H9 (cell line): ENCODE measurements around the gene C15orf62. TPM values are rescaled to one million over a fixed set of nuclear protein-coding genes. Genes with fewer than 3 reads are reported as not detected.

Experiments used
- DNase-seq: peaks from one replicate; pipeline ENCODE4 v3.0.0-alpha.2; 2017
- H2AFZ ChIP-seq: one replicate; pipeline ENCODE4 v1.6.1; 2013; ENCODE audit warnings: mild to moderate bottlenecking, low read length, control low read depth, moderate library complexity
- H2AK5ac ChIP-seq: 2 replicates; pipeline ENCODE4 v1.6.1; 2013; ENCODE audit warnings: low read length, control low read depth, mixed read lengths; ENCODE audit not compliant: insufficient read length
- H2BK120ac ChIP-seq: one replicate; pipeline ENCODE4 v1.6.1; 2013; ENCODE audit warnings: low read depth, mild to moderate bottlenecking, low read length, control low read depth, inconsistent platforms; ENCODE audit not compliant: poor library complexity, severe bottlenecking
- H2BK12ac ChIP-seq: 2 replicates; pipeline ENCODE4 v1.6.1; 2013; ENCODE audit warnings: low read length, control low read depth, mixed read lengths, low read depth; ENCODE audit not compliant: insufficient read length
- H2BK15ac ChIP-seq: 2 replicates; pipeline ENCODE4 v1.6.1; 2013; ENCODE audit warnings: low read depth, low read length, control low read depth
- H2BK20ac ChIP-seq: one replicate; pipeline ENCODE4 v1.6.1; 2013; ENCODE audit warnings: low read depth, mild to moderate bottlenecking, low read length, control low read depth, inconsistent platforms; ENCODE audit not compliant: poor library complexity, severe bottlenecking
- H2BK5ac ChIP-seq: 2 replicates; pipeline ENCODE4 v1.6.1; 2013; ENCODE audit warnings: low read length, control low read depth, mixed read lengths; ENCODE audit not compliant: insufficient read length
- H3K14ac ChIP-seq: 2 replicates; pipeline ENCODE4 v1.6.1; 2013; ENCODE audit warnings: low read length, control low read depth; ENCODE audit not compliant: insufficient read depth
- H3K18ac ChIP-seq: 2 replicates; pipeline ENCODE4 v1.6.1; 2013; ENCODE audit warnings: low read depth, mild to moderate bottlenecking, mixed read lengths, low read length, control low read depth; ENCODE audit not compliant: insufficient read length
- H3K23ac ChIP-seq: 2 replicates; pipeline ENCODE4 v1.6.1; 2013; ENCODE audit warnings: low read length, control low read depth, mixed read lengths, low read depth; ENCODE audit not compliant: insufficient read length
- H3K23me2 ChIP-seq: 2 replicates; pipeline ENCODE4 v1.6.1; 2013; ENCODE audit warnings: low read depth, mild to moderate bottlenecking, mixed read lengths, low read length, control low read depth; ENCODE audit not compliant: insufficient read length, poor library complexity, severe bottlenecking
- H3K27ac ChIP-seq: 2 replicates; pipeline ENCODE4 v1.5.1; 2013; ENCODE audit warnings: low read length, control low read depth, mixed read lengths, low read depth; ENCODE audit not compliant: insufficient read length
- H3K27me3 ChIP-seq: 2 replicates; pipeline ENCODE4 v1.6.1; 2013; ENCODE audit warnings: low read length, control low read depth, inconsistent platforms; ENCODE audit not compliant: insufficient read depth
- H3K4ac ChIP-seq: 2 replicates; pipeline ENCODE4 v1.6.1; 2013; ENCODE audit warnings: low read depth, mild to moderate bottlenecking, control low read depth, inconsistent platforms, low read length, moderate library complexity
- H3K4me1 ChIP-seq: 2 replicates; pipeline ENCODE4 v1.6.1; 2013; ENCODE audit warnings: low read length, control low read depth, inconsistent platforms; ENCODE audit not compliant: insufficient read depth
- H3K4me2 ChIP-seq: 2 replicates; pipeline ENCODE4 v1.6.1; 2013; ENCODE audit warnings: low read length, control low read depth, mixed read lengths; ENCODE audit not compliant: insufficient read length, insufficient read depth
- H3K56ac ChIP-seq: 2 replicates; pipeline ENCODE4 v1.6.1; 2013; ENCODE audit warnings: low read depth, mild to moderate bottlenecking, mixed read lengths, low read length, control low read depth; ENCODE audit not compliant: insufficient read length
- H3K79me1 ChIP-seq: 2 replicates; pipeline ENCODE4 v1.6.1; 2013; ENCODE audit warnings: low read depth, mild to moderate bottlenecking, moderate library complexity, low read length, control low read depth, inconsistent platforms; ENCODE audit not compliant: insufficient read depth, poor library complexity, severe bottlenecking
- H3K79me2 ChIP-seq: 2 replicates; pipeline ENCODE4 v1.6.1; 2013; ENCODE audit warnings: low read length, control low read depth, inconsistent platforms; ENCODE audit not compliant: insufficient read depth
- H3K9ac ChIP-seq: 2 replicates; pipeline ENCODE4 v1.6.1; 2013; ENCODE audit warnings: low read length, control low read depth, mixed read lengths; ENCODE audit not compliant: insufficient read length; ENCODE audit errors: extremely low read depth
- H3K9me3 ChIP-seq: one replicate; pipeline ENCODE4 v1.6.1; 2013; ENCODE audit warnings: low read depth, low read length, inconsistent platforms; ENCODE audit not compliant: control insufficient read depth
- H3T11ph ChIP-seq: one replicate; pipeline ENCODE4 v1.6.1; 2013; ENCODE audit warnings: mild to moderate bottlenecking, low read length, control low read depth, inconsistent platforms
- H4K20me1 ChIP-seq: one replicate; pipeline ENCODE4 v1.6.1; 2013; ENCODE audit not compliant: control insufficient read depth, insufficient read length, insufficient read depth
- H4K5ac ChIP-seq: 2 replicates; pipeline ENCODE4 v1.6.1; 2013; ENCODE audit warnings: low read depth, mild to moderate bottlenecking, mixed read lengths, low read length, control low read depth; ENCODE audit not compliant: insufficient read length
- H4K8ac ChIP-seq: replicated peaks from 2 replicates; pipeline ENCODE4 v1.6.1; 2013; ENCODE audit warnings: low read length, control low read depth, mixed read lengths, low read depth; ENCODE audit not compliant: insufficient read length
- H4K91ac ChIP-seq: 2 replicates; pipeline ENCODE4 v1.6.1; 2013; ENCODE audit warnings: low read depth, mild to moderate bottlenecking, moderate library complexity, mixed read lengths, low read length, control low read depth; ENCODE audit not compliant: insufficient read length
- H3K27ac Mint-ChIP-seq, 3 experiments: 2 replicates in 2 of 3; 3 replicates in 1 of 3; pipeline ENCODE4 v1.8.0; 2020 to 2021; ENCODE audit warnings: mixed read lengths in 3 of 3, mild to moderate bottlenecking in 1 of 3, moderate library complexity in 1 of 3
- H3K27me3 Mint-ChIP-seq: 2 replicates; pipeline ENCODE4 v1.8.0; 2021; ENCODE audit warnings: low read depth, mild to moderate bottlenecking, moderate library complexity, mixed read lengths
- H3K36me3 Mint-ChIP-seq, 3 experiments: 2 replicates in 2 of 3; 3 replicates in 1 of 3; pipeline ENCODE4 v1.8.0; 2020 to 2021; ENCODE audit warnings: low read depth in 3 of 3, mixed read lengths in 3 of 3; ENCODE audit not compliant: insufficient read depth in 1 of 3
- H3K4me1 Mint-ChIP-seq, 2 experiments: 2 replicates each; pipeline ENCODE4 v1.8.0; 2020; ENCODE audit warnings: mixed read lengths in 2 of 2
- H3K4me3 Mint-ChIP-seq, 2 experiments: 2 replicates in 1 of 2; 3 replicates in 1 of 2; pipeline ENCODE4 v1.8.0; 2020 to 2021; ENCODE audit warnings: mild to moderate bottlenecking in 2 of 2, mixed read lengths in 2 of 2, moderate library complexity in 1 of 2
- H3K9me3 Mint-ChIP-seq, 2 experiments: 2 replicates in 1 of 2; 3 replicates in 1 of 2; pipeline ENCODE4 v1.8.0; 2020; ENCODE audit warnings: mild to moderate bottlenecking in 2 of 2, mixed read lengths in 2 of 2, moderate library complexity in 1 of 2
- WGBS: extraction: QIAGEN DNeasy Blood & Tissue Kit; methylation state at CpG from one replicate; pipeline ENCODE4 v1.1.7; 2013; ENCODE audit warnings: missing lambda C conversion rate, low lambda C conversion rate, mixed read lengths; ENCODE audit not compliant: insufficient read length; ENCODE audit errors: extremely low coverage; 5-methylcytosine and 5-hydroxymethylcytosine counted together
- total RNA-seq: library from RNA; stranded (reverse); gene quantifications from 2 replicates; pipeline ENCODE4 v1.2.1, GENCODE V29; 2021
- TF ChIP-seq, protein P1 (sequence below): fragments of 200-600 bp; sonication (generic); conservative IDR thresholded peaks from 3 replicates; pipeline ENCODE4 v1.8.0; 2021; ENCODE audit warnings: antibody characterized with exemption, mild to moderate bottlenecking

C15orf62 gene
- total RNA-seq, 1 experiment from 2014 or later = 0.70 TPM

GRCh38 chr15:40787344-40787841, 17.6 kb downstream of the C15orf62 start:
- no CpG with 5 or more reads among the region's 4 CpGs for WGBS
- no peak overlapping the region for H2BK12ac ChIP-seq
- Mint-ChIP-seq H3K27ac (peak overlapping the region; percentile 89 to 96 (median 91); a peak in 6 of 7 replicates), H3K9me3 (no peaks in the 10 kb centered on the region), H3K27me3 (no peaks in the 10 kb centered on the region), H3K4me1 (peaks cover 49 to 53% of the 10 kb centered on the region in 2 experiments), H3K4me3 (peak overlapping the region; percentile 29 to 63), H3K36me3 (peaks cover 6 to 10% (median 7%) of the 10 kb centered on the region in 3 experiments; a peak in 5 of 7 replicates)
- no peak overlapping the region for H2BK20ac ChIP-seq
- H3K27ac ChIP-seq = no peak overlapping the region
- no peak overlapping the region for H2BK15ac ChIP-seq
- DNase-seq = peak; percentile 89
- peaks cover 9% of the 10 kb centered on the region; the same call in 1 of the 2 replicates for H3K4me1 ChIP-seq
- no peaks in the 10 kb centered on the region for H3K9me3 ChIP-seq
- no peak overlapping the region for H3K9ac ChIP-seq
- H2BK5ac ChIP-seq = no peak overlapping the region
- no peak overlapping the region for H4K8ac ChIP-seq
- no peak overlapping the region for H3K56ac ChIP-seq
- no peak overlapping the region for H3K14ac ChIP-seq
- no peak overlapping the region for H4K91ac ChIP-seq
- peaks cover 4% of the 10 kb centered on the region for H3K79me1 ChIP-seq
- H3T11ph ChIP-seq = no peak overlapping the region
- no peak overlapping the region for H2AK5ac ChIP-seq
- H3K23me2 ChIP-seq = no peaks in the 10 kb centered on the region
- no peak overlapping the region for H3K18ac ChIP-seq
- no peaks in the 10 kb centered on the region for H4K20me1 ChIP-seq
- H4K5ac ChIP-seq = no peak overlapping the region
- H2BK120ac ChIP-seq = no peak overlapping the region
- H3K27me3 ChIP-seq = no peaks in the 10 kb centered on the region
- H2AFZ ChIP-seq = no peak overlapping the region
- peak overlapping the region; percentile 43 for H3K4me2 ChIP-seq
- no peak overlapping the region for H3K23ac ChIP-seq
- TF ChIP-seq, protein P1, sequence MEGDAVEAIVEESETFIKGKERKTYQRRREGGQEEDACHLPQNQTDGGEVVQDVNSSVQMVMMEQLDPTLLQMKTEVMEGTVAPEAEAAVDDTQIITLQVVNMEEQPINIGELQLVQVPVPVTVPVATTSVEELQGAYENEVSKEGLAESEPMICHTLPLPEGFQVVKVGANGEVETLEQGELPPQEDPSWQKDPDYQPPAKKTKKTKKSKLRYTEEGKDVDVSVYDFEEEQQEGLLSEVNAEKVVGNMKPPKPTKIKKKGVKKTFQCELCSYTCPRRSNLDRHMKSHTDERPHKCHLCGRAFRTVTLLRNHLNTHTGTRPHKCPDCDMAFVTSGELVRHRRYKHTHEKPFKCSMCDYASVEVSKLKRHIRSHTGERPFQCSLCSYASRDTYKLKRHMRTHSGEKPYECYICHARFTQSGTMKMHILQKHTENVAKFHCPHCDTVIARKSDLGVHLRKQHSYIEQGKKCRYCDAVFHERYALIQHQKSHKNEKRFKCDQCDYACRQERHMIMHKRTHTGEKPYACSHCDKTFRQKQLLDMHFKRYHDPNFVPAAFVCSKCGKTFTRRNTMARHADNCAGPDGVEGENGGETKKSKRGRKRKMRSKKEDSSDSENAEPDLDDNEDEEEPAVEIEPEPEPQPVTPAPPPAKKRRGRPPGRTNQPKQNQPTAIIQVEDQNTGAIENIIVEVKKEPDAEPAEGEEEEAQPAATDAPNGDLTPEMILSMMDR = no peak
- no peak overlapping the region for H3K4ac ChIP-seq
- H3K79me2 ChIP-seq = no peaks in the 10 kb centered on the region
